ENCODE results near the gene TRMO. TPM values are rescaled to one million over a fixed set of nuclear protein-coding genes. Genes with fewer than 3 reads are reported as not detected.

Gene TRMO
- total RNA-seq, 4 donors from 2014 or later = 10.5 to 23.4 (median 15.7) TPM

DNA sequence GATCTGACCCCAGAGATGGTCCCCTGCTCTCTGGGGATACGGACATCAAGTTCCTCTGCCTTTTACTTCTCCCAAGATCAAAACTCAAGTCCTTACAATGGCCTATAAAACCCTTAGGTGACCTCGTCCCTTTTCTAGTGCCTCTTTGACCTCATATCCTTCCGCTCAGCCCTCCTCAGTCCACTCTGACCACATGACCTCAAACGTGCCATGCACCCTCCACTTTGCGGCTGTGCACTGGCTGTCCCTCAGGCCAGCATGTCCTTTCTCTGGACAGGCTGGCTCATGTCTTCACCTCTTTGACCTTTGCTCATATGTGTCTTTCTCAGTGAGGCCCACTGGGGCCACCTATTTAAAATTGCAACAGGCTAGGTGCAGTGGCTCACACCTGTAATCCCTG lies 14.7 kb downstream of the TRMO start:
- no peaks in the 10 kb centered on the region for H3K27me3 ChIP-seq
- no peak for ATAC-seq
- intact Hi-C loops (cut with DNase I; ENCODE audit: low total_unique reads) (no loop called here), in situ Hi-C loops (cut with MboI; ENCODE audit: low sequenced_read_pairs in 4 of 4) (loop anchor here (10.0 to 25.0 kb wide), 5 partner anchors 130 to 880 kb away; partner anchors contain the start of genes TBC1D2 (in 2 of the 4) and ANKS6 (in 1 of the 4))
- no peak for TF ChIP-seq POLR2A (IDR thresholded peaks at IDR 0.05)
- TF ChIP-seq, protein P1, sequence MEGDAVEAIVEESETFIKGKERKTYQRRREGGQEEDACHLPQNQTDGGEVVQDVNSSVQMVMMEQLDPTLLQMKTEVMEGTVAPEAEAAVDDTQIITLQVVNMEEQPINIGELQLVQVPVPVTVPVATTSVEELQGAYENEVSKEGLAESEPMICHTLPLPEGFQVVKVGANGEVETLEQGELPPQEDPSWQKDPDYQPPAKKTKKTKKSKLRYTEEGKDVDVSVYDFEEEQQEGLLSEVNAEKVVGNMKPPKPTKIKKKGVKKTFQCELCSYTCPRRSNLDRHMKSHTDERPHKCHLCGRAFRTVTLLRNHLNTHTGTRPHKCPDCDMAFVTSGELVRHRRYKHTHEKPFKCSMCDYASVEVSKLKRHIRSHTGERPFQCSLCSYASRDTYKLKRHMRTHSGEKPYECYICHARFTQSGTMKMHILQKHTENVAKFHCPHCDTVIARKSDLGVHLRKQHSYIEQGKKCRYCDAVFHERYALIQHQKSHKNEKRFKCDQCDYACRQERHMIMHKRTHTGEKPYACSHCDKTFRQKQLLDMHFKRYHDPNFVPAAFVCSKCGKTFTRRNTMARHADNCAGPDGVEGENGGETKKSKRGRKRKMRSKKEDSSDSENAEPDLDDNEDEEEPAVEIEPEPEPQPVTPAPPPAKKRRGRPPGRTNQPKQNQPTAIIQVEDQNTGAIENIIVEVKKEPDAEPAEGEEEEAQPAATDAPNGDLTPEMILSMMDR (IDR thresholded peaks at IDR 0.05 in 4 of 5, conservative IDR thresholded peaks at IDR 0.05 in 1 of 5) = no peak
- H3K4me1 ChIP-seq = peaks cover 0 to 4% of the 10 kb centered on the region in 2 donors
- H3K27ac ChIP-seq = no peak overlapping the region
- peaks cover 0 to 36% of the 10 kb centered on the region in 2 donors for H3K36me3 ChIP-seq
- DNase-seq = no peak
- H3K9me3 ChIP-seq = no peaks in the 10 kb centered on the region
- H3K4me3 ChIP-seq = no peak overlapping the region

DNA sequence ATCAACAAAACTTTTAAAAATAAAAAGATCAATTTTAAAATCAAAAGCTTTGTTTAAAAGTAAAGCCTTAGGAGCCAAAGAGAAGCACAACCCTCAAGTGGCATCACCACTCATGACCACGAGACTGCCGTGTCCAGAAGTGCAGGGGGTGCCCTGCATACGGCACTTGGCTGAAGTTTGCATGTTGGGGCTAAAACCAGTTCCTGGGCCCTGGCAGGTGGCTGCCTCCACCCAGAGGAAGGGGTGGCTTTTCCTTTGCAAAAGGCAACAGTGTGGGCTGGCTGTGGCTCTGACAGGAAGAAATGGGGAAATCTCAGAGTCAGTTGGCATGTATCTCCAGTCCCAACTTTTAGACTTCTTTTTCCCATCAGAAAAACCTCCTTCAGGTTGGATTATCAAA lies 15.3 kb downstream of the TRMO start:
- in situ Hi-C loops (cut with MboI; ENCODE audit: low sequenced_read_pairs in 4 of 4) = loop anchor here (10.0 to 25.0 kb wide), 5 partner anchors 130 to 880 kb away; partner anchors contain the start of genes TBC1D2 (in 2 of the 4) and ANKS6 (in 1 of the 4)
- no peak overlapping the region for H3K4me3 ChIP-seq

DNA sequence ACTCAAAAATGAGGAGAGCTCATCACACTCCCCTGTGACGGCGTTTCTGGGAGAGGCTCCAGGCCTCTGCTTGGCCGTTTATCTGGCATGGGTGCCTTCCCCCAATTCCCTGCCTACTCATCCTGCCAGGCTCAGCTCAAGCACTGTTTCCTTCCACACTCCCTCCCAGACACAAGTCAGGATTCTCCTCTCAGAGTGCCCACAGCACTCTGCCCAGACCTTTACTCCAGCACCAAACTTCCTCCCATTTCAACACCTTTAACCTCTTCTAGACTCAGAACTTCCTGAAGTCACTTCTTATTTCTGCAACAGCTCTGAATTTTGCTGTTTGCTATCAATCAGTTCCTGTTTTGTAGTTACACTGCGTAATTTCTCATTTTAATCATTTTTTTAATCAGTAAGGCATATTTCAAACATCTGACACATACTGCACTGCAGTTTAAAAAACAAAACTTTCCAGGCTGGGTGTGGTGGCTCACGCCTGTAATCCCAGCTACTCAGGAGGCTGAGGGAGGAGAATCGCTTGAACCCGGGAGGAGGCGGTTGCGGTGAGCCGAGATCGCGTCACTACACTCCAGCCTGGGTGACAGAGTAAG lies 16.0 kb downstream of the TRMO start:
- ATAC-seq (no peak), DNase-seq (peak in 1 of 2 donors; percentile 19)
- Histone ChIP-seq H3K27me3 (no peaks in the 10 kb centered on the region), H3K27ac (peak overlapping the region in 1 of 4 donors; percentile 15), H3K36me3 (peaks cover 0 to 25% of the 10 kb centered on the region in 2 donors), H3K9me3 (no peaks in the 10 kb centered on the region), H3K4me1 (peaks cover 0 to 4% of the 10 kb centered on the region in 2 donors), H3K4me3 (no peak overlapping the region)
- TF ChIP-seq, protein P1 (IDR thresholded peaks at IDR 0.05 in 4 of 5, conservative IDR thresholded peaks at IDR 0.05 in 1 of 5) = no peak
- no peak for TF ChIP-seq POLR2A (IDR thresholded peaks at IDR 0.05)
- in situ Hi-C loops (cut with MboI; ENCODE audit: low sequenced_read_pairs in 4 of 4) (loop anchor here (10.0 to 25.0 kb wide), 5 partner anchors 131 to 881 kb away; partner anchors contain the start of genes TBC1D2 (in 2 of the 4) and ANKS6 (in 1 of the 4)), intact Hi-C loops (cut with DNase I; ENCODE audit: low total_unique reads) (no loop called here)

More for the DNA sequence above, 15.3 kb downstream of the TRMO start:
- Histone ChIP-seq H3K36me3 (peaks cover 0 to 31% of the 10 kb centered on the region in 2 donors), H3K9me3 (no peaks in the 10 kb centered on the region), H3K27me3 (no peaks in the 10 kb centered on the region), H3K4me1 (peaks cover 0 to 4% of the 10 kb centered on the region in 2 donors), H3K27ac (no peak overlapping the region)
- ATAC-seq (no peak), DNase-seq (no peak)
- TF ChIP-seq, protein P1 (IDR thresholded peaks at IDR 0.05 in 4 of 5, conservative IDR thresholded peaks at IDR 0.05 in 1 of 5) = no peak
- no peak for TF ChIP-seq POLR2A (IDR thresholded peaks at IDR 0.05)
- intact Hi-C loops (cut with DNase I; ENCODE audit: low total_unique reads) = no loop called here

DNA sequence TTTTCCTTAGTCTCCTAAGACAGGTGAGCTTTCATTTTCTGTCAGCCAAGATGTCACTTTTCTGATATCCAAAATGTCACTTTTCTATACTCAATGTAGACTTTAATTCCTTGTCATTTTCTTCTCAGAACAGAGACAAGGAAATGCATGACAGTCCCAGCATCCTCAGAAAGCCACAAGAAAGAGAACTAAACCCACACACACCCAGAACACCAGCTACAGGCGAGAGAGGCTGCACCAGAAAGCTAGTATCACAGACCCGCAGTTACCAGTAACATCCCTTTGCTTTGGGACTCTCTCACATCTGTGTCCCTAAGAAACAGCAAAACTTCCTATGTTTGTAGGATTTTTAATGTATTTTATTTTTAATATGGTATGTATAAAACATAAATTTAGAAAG lies 17.1 kb downstream of the TRMO start:
- intact Hi-C loops (cut with DNase I; ENCODE audit: low total_unique reads) = no loop called here
- no peak for DNase-seq

More for the DNA sequence above, 17.1 kb downstream of the TRMO start:
- H3K9me3 ChIP-seq = no peaks in the 10 kb centered on the region
- ATAC-seq = no peak
- no peak overlapping the region for H3K4me3 ChIP-seq
- no peak overlapping the region for H3K27ac ChIP-seq
- TF ChIP-seq POLR2A (IDR thresholded peaks at IDR 0.05) = no peak
- TF ChIP-seq, protein P1 (IDR thresholded peaks at IDR 0.05 in 4 of 5, conservative IDR thresholded peaks at IDR 0.05 in 1 of 5) = no peak
- in situ Hi-C loops (cut with MboI; ENCODE audit: low sequenced_read_pairs in 4 of 4) = loop anchor here (10.0 to 25.0 kb wide), 5 partner anchors 132 to 882 kb away; partner anchors contain the start of genes TBC1D2 (in 2 of the 4) and ANKS6 (in 1 of the 4)
- H3K4me1 ChIP-seq = peaks cover 0 to 4% of the 10 kb centered on the region in 2 donors
- H3K27me3 ChIP-seq = no peaks in the 10 kb centered on the region
- peaks cover 0 to 24% of the 10 kb centered on the region in 2 donors for H3K36me3 ChIP-seq

Data from gastrocnemius medialis (tissue), 4 donors.